ENCODE measurements around the gene SPINT4.
"Not testable (repeated sequence)": the region's sequence is repeated elsewhere in the genome, so short reads cannot be mapped to it uniquely, and the experiment has no call there.

The SPINT4 gene

GRCh38 chr20:45722047-45722446 lies at the start of gene SPINT4:
TSS of gene SPINT4 (plus strand) at chr20:45722347. CDS start at chr20:45722368, 21 bp downstream.
- H3K36me3 ChIP-seq (ENCODE audit: control insufficient read depth in 1 of 2, insufficient read depth in 2 of 2, low read length in 2 of 2) = no peaks in the 10 kb centered on the region
- no peaks in the 10 kb centered on the region for H3K9me3 ChIP-seq (ENCODE audit: control insufficient read depth in 1 of 2, low read length in 2 of 2)
- no peak within 1 kb of the TSS for H3K4me3 ChIP-seq (ENCODE audit: low read depth in 1 of 2, low read length in 2 of 2)
- no peaks in the 10 kb centered on the region for H3K27me3 ChIP-seq (ENCODE audit: low read depth, low read length)
- H3K27ac ChIP-seq (ENCODE audit: low read length) = no peak within 1 kb of the TSS
- no peaks in the 10 kb centered on the region for H3K4me1 ChIP-seq (ENCODE audit: control insufficient read depth in 1 of 2, insufficient read depth in 2 of 2, low read length in 2 of 2)

- Histone ChIP-seq H3K27ac (ENCODE audit: low read length) (no peak overlapping the region), H3K36me3 (ENCODE audit: control insufficient read depth in 1 of 2, insufficient read depth in 2 of 2, low read length in 2 of 2) (no peaks in the 10 kb centered on the region), H3K4me1 (ENCODE audit: control insufficient read depth in 1 of 2, insufficient read depth in 2 of 2, low read length in 2 of 2) (no peaks in the 10 kb centered on the region), H3K27me3 (ENCODE audit: low read depth, low read length) (no peaks in the 10 kb centered on the region), H3K4me3 (ENCODE audit: low read depth in 1 of 2, low read length in 2 of 2) (no peak overlapping the region), H3K9me3 (ENCODE audit: control insufficient read depth in 1 of 2, low read length in 2 of 2) (peaks cover 0 to 11% of the 10 kb centered on the region in 2 donors)
Measured at GRCh38 chr20:45672765-45673164, 49.4 kb upstream of the SPINT4 start.

- H3K4me1 ChIP-seq (ENCODE audit: control insufficient read depth in 1 of 2, insufficient read depth in 2 of 2, low read length in 2 of 2) = no peaks in the 10 kb centered on the region
- no peaks in the 10 kb centered on the region for H3K27me3 ChIP-seq (ENCODE audit: low read depth, low read length)
- H3K4me3 ChIP-seq (ENCODE audit: low read depth in 1 of 2, low read length in 2 of 2) = no peak overlapping the region
- H3K27ac ChIP-seq (ENCODE audit: low read length) = no peak overlapping the region
- H3K36me3 ChIP-seq (ENCODE audit: control insufficient read depth in 1 of 2, insufficient read depth in 2 of 2, low read length in 2 of 2) = no peaks in the 10 kb centered on the region
- peaks cover 21 to 35% of the 10 kb centered on the region in 2 donors for H3K9me3 ChIP-seq (ENCODE audit: control insufficient read depth in 1 of 2, low read length in 2 of 2)
Measured at GRCh38 chr20:45679650-45680049, 42.5 kb upstream of the SPINT4 start.

- H3K4me1 ChIP-seq (ENCODE audit: control insufficient read depth in 1 of 2, insufficient read depth in 2 of 2, low read length in 2 of 2) = no peaks in the 10 kb centered on the region
- no peaks in the 10 kb centered on the region for H3K9me3 ChIP-seq (ENCODE audit: control insufficient read depth in 1 of 2, low read length in 2 of 2)
- H3K4me3 ChIP-seq (ENCODE audit: low read depth in 1 of 2, low read length in 2 of 2) = no peak overlapping the region
- H3K27ac ChIP-seq (ENCODE audit: low read length) = no peak overlapping the region
- H3K27me3 ChIP-seq (ENCODE audit: low read depth, low read length) = no peaks in the 10 kb centered on the region
- no peaks in the 10 kb centered on the region for H3K36me3 ChIP-seq (ENCODE audit: control insufficient read depth in 1 of 2, insufficient read depth in 2 of 2, low read length in 2 of 2)
Measured at GRCh38 chr20:45685896-45686295, 36.3 kb upstream of the SPINT4 start.

- not testable (repeated sequence) for H3K4me1 ChIP-seq (ENCODE audit: control insufficient read depth in 1 of 2, insufficient read depth in 2 of 2, low read length in 2 of 2); H3K27ac ChIP-seq (ENCODE audit: low read length); H3K9me3 ChIP-seq (ENCODE audit: control insufficient read depth in 1 of 2, low read length in 2 of 2)
Measured at GRCh38 chr20:45693346-45693745, 28.8 kb upstream of the SPINT4 start.

GRCh38 chr20:45695496-45695895 lies 26.7 kb upstream of the SPINT4 start:
- no peak overlapping the region for H3K4me3 ChIP-seq (ENCODE audit: low read depth in 1 of 2, low read length in 2 of 2)
- H3K27ac ChIP-seq (ENCODE audit: low read length) = no peak overlapping the region
- H3K27me3 ChIP-seq (ENCODE audit: low read depth, low read length) = no peaks in the 10 kb centered on the region
- H3K9me3 ChIP-seq (ENCODE audit: control insufficient read depth in 1 of 2, low read length in 2 of 2) = no peaks in the 10 kb centered on the region
- H3K36me3 ChIP-seq (ENCODE audit: control insufficient read depth in 1 of 2, insufficient read depth in 2 of 2, low read length in 2 of 2) = no peaks in the 10 kb centered on the region
- no peaks in the 10 kb centered on the region for H3K4me1 ChIP-seq (ENCODE audit: control insufficient read depth in 1 of 2, insufficient read depth in 2 of 2, low read length in 2 of 2)

More at GRCh38 chr20:45693346-45693745, 28.8 kb upstream of the SPINT4 start:
- not testable (repeated sequence) for H3K36me3 ChIP-seq (ENCODE audit: control insufficient read depth in 1 of 2, insufficient read depth in 2 of 2, low read length in 2 of 2); H3K4me3 ChIP-seq (ENCODE audit: low read depth in 1 of 2, low read length in 2 of 2); H3K27me3 ChIP-seq (ENCODE audit: low read depth, low read length)

- H3K4me1 ChIP-seq (ENCODE audit: control insufficient read depth in 1 of 2, insufficient read depth in 2 of 2, low read length in 2 of 2) = no peaks in the 10 kb centered on the region
- no peaks in the 10 kb centered on the region for H3K27me3 ChIP-seq (ENCODE audit: low read depth, low read length)
- no peak overlapping the region for H3K4me3 ChIP-seq (ENCODE audit: low read depth in 1 of 2, low read length in 2 of 2)
- no peaks in the 10 kb centered on the region for H3K9me3 ChIP-seq (ENCODE audit: control insufficient read depth in 1 of 2, low read length in 2 of 2)
- no peaks in the 10 kb centered on the region for H3K36me3 ChIP-seq (ENCODE audit: control insufficient read depth in 1 of 2, insufficient read depth in 2 of 2, low read length in 2 of 2)
- no peak overlapping the region for H3K27ac ChIP-seq (ENCODE audit: low read length)
Measured at GRCh38 chr20:45701104-45701503, 21.0 kb upstream of the SPINT4 start.

GRCh38 chr20:45701873-45702272 lies 20.3 kb upstream of the SPINT4 start, which contains the start of gene WFDC13:
TSS of gene WFDC13 (plus strand) at chr20:45702038. CDS start at chr20:45702124, 86 bp downstream.
- Histone ChIP-seq H3K9me3 (ENCODE audit: control insufficient read depth in 1 of 2, low read length in 2 of 2) (no peaks in the 10 kb centered on the region), H3K4me3 (ENCODE audit: low read depth in 1 of 2, low read length in 2 of 2) (no peak within 1 kb of the TSS), H3K27ac (ENCODE audit: low read length) (no peak within 1 kb of the TSS), H3K36me3 (ENCODE audit: control insufficient read depth in 1 of 2, insufficient read depth in 2 of 2, low read length in 2 of 2) (no peaks in the 10 kb centered on the region), H3K27me3 (ENCODE audit: low read depth, low read length) (no peaks in the 10 kb centered on the region), H3K4me1 (ENCODE audit: control insufficient read depth in 1 of 2, insufficient read depth in 2 of 2, low read length in 2 of 2) (no peaks in the 10 kb centered on the region)

GRCh38 chr20:45704969-45705637 lies 17.0 kb upstream of the SPINT4 start, which contains the start of gene WFDC10B:
TSS of gene WFDC10B (minus strand) at chr20:45705019. CDS start at chr20:45685992, 19,027 bp downstream.
- H3K4me1 ChIP-seq (ENCODE audit: control insufficient read depth in 1 of 2, insufficient read depth in 2 of 2, low read length in 2 of 2) = no peaks in the 10 kb centered on the region
- no peaks in the 10 kb centered on the region for H3K9me3 ChIP-seq (ENCODE audit: control insufficient read depth in 1 of 2, low read length in 2 of 2)
- H3K27me3 ChIP-seq (ENCODE audit: low read depth, low read length) = no peaks in the 10 kb centered on the region

GRCh38 chr20:45716141-45716688 lies 5.9 kb upstream of the SPINT4 start:
- not testable (repeated sequence) for H3K4me3 ChIP-seq (ENCODE audit: low read depth in 1 of 2, low read length in 2 of 2); H3K4me1 ChIP-seq (ENCODE audit: control insufficient read depth in 1 of 2, insufficient read depth in 2 of 2, low read length in 2 of 2); H3K9me3 ChIP-seq (ENCODE audit: control insufficient read depth in 1 of 2, low read length in 2 of 2)

More at GRCh38 chr20:45704969-45705637, 17.0 kb upstream of the SPINT4 start, which contains the start of gene WFDC10B:
- Histone ChIP-seq H3K27ac (ENCODE audit: low read length) (no peak within 1 kb of the TSS), H3K4me3 (ENCODE audit: low read depth in 1 of 2, low read length in 2 of 2) (no peak within 1 kb of the TSS), H3K36me3 (ENCODE audit: control insufficient read depth in 1 of 2, insufficient read depth in 2 of 2, low read length in 2 of 2) (no peaks in the 10 kb centered on the region)

GRCh38 chr20:45725134-45725533 lies 3.0 kb downstream of the SPINT4 start:
- Histone ChIP-seq H3K4me1 (ENCODE audit: control insufficient read depth in 1 of 2, insufficient read depth in 2 of 2, low read length in 2 of 2) (no peaks in the 10 kb centered on the region), H3K9me3 (ENCODE audit: control insufficient read depth in 1 of 2, low read length in 2 of 2) (no peaks in the 10 kb centered on the region), H3K36me3 (ENCODE audit: control insufficient read depth in 1 of 2, insufficient read depth in 2 of 2, low read length in 2 of 2) (no peaks in the 10 kb centered on the region), H3K27ac (ENCODE audit: low read length) (no peak overlapping the region), H3K4me3 (ENCODE audit: low read depth in 1 of 2, low read length in 2 of 2) (no peak overlapping the region), H3K27me3 (ENCODE audit: low read depth, low read length) (no peaks in the 10 kb centered on the region)

More at GRCh38 chr20:45716141-45716688, 5.9 kb upstream of the SPINT4 start:
- H3K27me3 ChIP-seq (ENCODE audit: low read depth, low read length); H3K36me3 ChIP-seq (ENCODE audit: control insufficient read depth in 1 of 2, insufficient read depth in 2 of 2, low read length in 2 of 2); H3K27ac ChIP-seq (ENCODE audit: low read length): not testable (repeated sequence)
